ENCODE measurements around the gene ADCY3. TPM values are rescaled to one million over a fixed set of nuclear protein-coding genes. Genes with fewer than 3 reads are reported as not detected.

ADCY3 gene
- total RNA-seq, 2 experiments from 2014 or later = 28.1 to 31.4 TPM

- ATAC-seq (ENCODE audit: poor library complexity) = no peak
Measured at GRCh38 chr2:24816884-24817283, 103.2 kb downstream of the ADCY3 start.

GRCh38 chr2:24816404-24816803, 103.6 kb downstream of the ADCY3 start:
- DNase-seq (no peak), ATAC-seq (ENCODE audit: poor library complexity) (no peak)
- ChIA-PET CTCF (interaction anchor here (0.6 kb wide), 1 partner anchor 372 kb away, joined by 4 read pairs; no protein-coding TSS in a partner anchor), POLR2A (no interaction called here)
- Mint-ChIP-seq H3K27me3 (no peaks in the 10 kb centered on the region), H3K4me3 (no peak overlapping the region), H3K36me3 (ENCODE audit: low read depth) (peaks cover 56% of the 10 kb centered on the region), H3K4me1 (ENCODE audit: low read depth) (no peaks in the 10 kb centered on the region), H3K27ac (no peak overlapping the region), H3K9me3 (no peaks in the 10 kb centered on the region)
- Histone ChIP-seq H3K4me1 (ENCODE audit: insufficient read depth, low read length) (no peaks in the 10 kb centered on the region), H3K36me3 (ENCODE audit: insufficient read depth, low read length) (peaks cover 40% of the 10 kb centered on the region), H3K27ac (ENCODE audit: low read depth in 1 of 2, low read length in 2 of 2) (no peak overlapping the region), H3K27me3 (ENCODE audit: control insufficient read depth in 1 of 2, insufficient read depth in 2 of 2, low read length in 2 of 2) (no peaks in the 10 kb centered on the region), H3K9me3 (ENCODE audit: control insufficient read depth in 1 of 2, insufficient read depth in 1 of 2, low read length in 2 of 2) (no peaks in the 10 kb centered on the region), H3K4me3 (ENCODE audit: low read length) (no peak overlapping the region)
- intact Hi-C loops (cut with DNase I, micrococcal nuclease) = loop anchor here in 1 of 2 experiments (5.0 kb wide), 1 partner anchor 59 kb away; no protein-coding TSS in a partner anchor
- no peak for TF ChIP-seq CTCF (IDR thresholded peaks at IDR 0.05)

More at GRCh38 chr2:24816884-24817283, 103.2 kb downstream of the ADCY3 start:
- DNase-seq = no peak
- CTCF ChIA-PET = no interaction called here
- no peaks in the 10 kb centered on the region for H3K4me1 ChIP-seq (ENCODE audit: insufficient read depth, low read length)
- no peak overlapping the region for H3K27ac ChIP-seq (ENCODE audit: low read depth in 1 of 2, low read length in 2 of 2)
- peaks cover 41% of the 10 kb centered on the region for H3K36me3 ChIP-seq (ENCODE audit: insufficient read depth, low read length)
- Mint-ChIP-seq H3K27me3 (no peaks in the 10 kb centered on the region), H3K27ac (no peak overlapping the region), H3K9me3 (no peaks in the 10 kb centered on the region), H3K36me3 (ENCODE audit: low read depth) (peaks cover 61% of the 10 kb centered on the region), H3K4me1 (ENCODE audit: low read depth) (no peaks in the 10 kb centered on the region), H3K4me3 (no peak overlapping the region)
- no peak for TF ChIP-seq CTCF (IDR thresholded peaks at IDR 0.05)
- no peaks in the 10 kb centered on the region for H3K27me3 ChIP-seq (ENCODE audit: control insufficient read depth in 1 of 2, insufficient read depth in 2 of 2, low read length in 2 of 2)
- intact Hi-C loops (cut with DNase I, micrococcal nuclease) = loop anchor here in 1 of 2 experiments (5.0 kb wide), 1 partner anchor 60 kb away; no protein-coding TSS in a partner anchor
- no peaks in the 10 kb centered on the region for H3K9me3 ChIP-seq (ENCODE audit: control insufficient read depth in 1 of 2, insufficient read depth in 1 of 2, low read length in 2 of 2)
- POLR2A ChIA-PET = no interaction called here
- H3K4me3 ChIP-seq (ENCODE audit: low read length) = no peak overlapping the region

- DNase-seq (no peak), ATAC-seq (ENCODE audit: poor library complexity) (no peak)
- Histone ChIP-seq H3K4me1 (ENCODE audit: insufficient read depth, low read length) (no peaks in the 10 kb centered on the region), H3K27ac (ENCODE audit: low read depth in 1 of 2, low read length in 2 of 2) (no peak overlapping the region), H3K27me3 (ENCODE audit: control insufficient read depth in 1 of 2, insufficient read depth in 2 of 2, low read length in 2 of 2) (no peaks in the 10 kb centered on the region), H3K4me3 (ENCODE audit: low read length) (no peak overlapping the region), H3K36me3 (ENCODE audit: insufficient read depth, low read length) (peaks cover 31% of the 10 kb centered on the region), H3K9me3 (ENCODE audit: control insufficient read depth in 1 of 2, insufficient read depth in 1 of 2, low read length in 2 of 2) (no peaks in the 10 kb centered on the region)
- H3K27me3 Mint-ChIP-seq = no peaks in the 10 kb centered on the region
- TF ChIP-seq CTCF (IDR thresholded peaks at IDR 0.05) = no peak
- intact Hi-C loops (cut with DNase I, micrococcal nuclease) = loop anchor here in 1 of 2 experiments (5.0 kb wide), 1 partner anchor 58 kb away; no protein-coding TSS in a partner anchor
- H3K9me3 Mint-ChIP-seq = no peaks in the 10 kb centered on the region
- no peak overlapping the region for H3K27ac Mint-ChIP-seq
- ChIA-PET POLR2A (interaction anchor here (1.3 kb wide), 1 partner anchor 12 kb away, joined by 3 read pairs; no protein-coding TSS in a partner anchor), CTCF (interaction anchor here (0.7 kb wide), 1 partner anchor 238 kb away, joined by 3 read pairs; no protein-coding TSS in a partner anchor)
- peaks cover 46% of the 10 kb centered on the region for H3K36me3 Mint-ChIP-seq (ENCODE audit: low read depth)
- H3K4me1 Mint-ChIP-seq (ENCODE audit: low read depth) = no peaks in the 10 kb centered on the region
- no peak overlapping the region for H3K4me3 Mint-ChIP-seq
Measured at GRCh38 chr2:24815171-24815570, 104.9 kb downstream of the ADCY3 start.
